Upper lobe of right lung (tissue), 1 donor: ENCODE measurements around the gene PIKFYVE. TPM values are rescaled to one million over a fixed set of nuclear protein-coding genes. Genes with fewer than 3 reads are reported as not detected.

Experiments used
- ATAC-seq: fragments of 200-7000 bp; cut with Tn5 transposase; one replicate; pipeline ENCODE4 v1.9.1; 2020; ENCODE audit warnings: mild to moderate bottlenecking, moderate library complexity
- DNase-seq: peaks from one replicate; pipeline ENCODE4 v3.0.0-alpha.2; 2020
- H3K27ac ChIP-seq: fragments of 200-600 bp; one replicate; pipeline ENCODE4 v1.8.0; 2022
- H3K27me3 ChIP-seq: fragments of 200-600 bp; one replicate; pipeline ENCODE4 v1.8.0; 2022; ENCODE audit warnings: mild to moderate bottlenecking
- H3K36me3 ChIP-seq: fragments of 200-600 bp; one replicate; pipeline ENCODE4 v1.8.0; 2022
- H3K4me1 ChIP-seq: fragments of 200-600 bp; one replicate; pipeline ENCODE4 v1.8.0; 2022
- H3K4me3 ChIP-seq: fragments of 200-600 bp; one replicate; pipeline ENCODE4 v1.8.0; 2022; ENCODE audit warnings: mild to moderate bottlenecking
- H3K9me3 ChIP-seq: fragments of 200-600 bp; one replicate; pipeline ENCODE4 v1.8.0; 2022
- CTCF ChIP-seq: fragments of 200-600 bp; IDR thresholded peaks from one replicate; pipeline ENCODE4 v1.8.0; 2022; ENCODE audit warnings: antibody characterized with exemption
- intact Hi-C: fragments of 100-400 bp; cut with DNase I; formaldehyde crosslinking; loops from one replicate; pipeline ENCODE4 v1.11.0; 2022
- total RNA-seq: library from RNA; stranded (reverse); fragmentation: NEBNext Ultra II Directional; extraction: Animal tissue kit (Norgen Biotek cat#: 25700); gene quantifications from one replicate; pipeline ENCODE4 v1.2.1, GENCODE V29; 2021
- donor health status: DM: no; HTN: yes; CAD: no; lungs with severe emphysema.

PIKFYVE gene
- total RNA-seq, 1 donor from 2014 or later = 32.5 TPM

GRCh38 chr2:208359632-208359986 lies 93.6 kb downstream of the PIKFYVE start:
- peaks cover 18% of the 10 kb centered on the region for H3K36me3 ChIP-seq
- H3K4me1 ChIP-seq = no peaks in the 10 kb centered on the region
- TF ChIP-seq CTCF = no peak
- H3K27ac ChIP-seq = no peak overlapping the region
- DNase-seq (peak; percentile 61), ATAC-seq (peak; percentile 62)
- intact Hi-C loops = no loop called here
- no peaks in the 10 kb centered on the region for H3K9me3 ChIP-seq
- no peak overlapping the region for H3K4me3 ChIP-seq
- no peaks in the 10 kb centered on the region for H3K27me3 ChIP-seq

- Histone ChIP-seq H3K4me1 (no peaks in the 10 kb centered on the region), H3K9me3 (no peaks in the 10 kb centered on the region), H3K27me3 (no peaks in the 10 kb centered on the region), H3K36me3 (peaks cover 9% of the 10 kb centered on the region), H3K27ac (no peak overlapping the region), H3K4me3 (no peak overlapping the region)
- no peak for TF ChIP-seq CTCF
- DNase-seq (peak; percentile 62), ATAC-seq (peak; percentile 52)
- intact Hi-C loops = no loop called here
Observed at GRCh38 chr2:208360259-208361076, 94.4 kb downstream of the PIKFYVE start.

- intact Hi-C loops = no loop called here
- Histone ChIP-seq H3K4me1 (no peaks in the 10 kb centered on the region), H3K36me3 (peaks cover 3% of the 10 kb centered on the region), H3K27me3 (no peaks in the 10 kb centered on the region), H3K4me3 (no peak overlapping the region), H3K9me3 (no peaks in the 10 kb centered on the region), H3K27ac (no peak overlapping the region)
- TF ChIP-seq CTCF = no peak
- ATAC-seq (peak; percentile 25), DNase-seq (no peak)
Observed at GRCh38 chr2:208361077-208361441, 95.0 kb downstream of the PIKFYVE start.

GRCh38 chr2:208363485-208363884 lies 97.4 kb downstream of the PIKFYVE start:
- no peaks in the 10 kb centered on the region for H3K27me3 ChIP-seq
- H3K4me3 ChIP-seq = no peak overlapping the region
- TF ChIP-seq CTCF = no peak
- no peak for DNase-seq
- H3K27ac ChIP-seq = no peak overlapping the region
- no peaks in the 10 kb centered on the region for H3K36me3 ChIP-seq
- ATAC-seq = no peak
- H3K9me3 ChIP-seq = no peaks in the 10 kb centered on the region
- no peaks in the 10 kb centered on the region for H3K4me1 ChIP-seq
- intact Hi-C loops = no loop called here

DNA sequence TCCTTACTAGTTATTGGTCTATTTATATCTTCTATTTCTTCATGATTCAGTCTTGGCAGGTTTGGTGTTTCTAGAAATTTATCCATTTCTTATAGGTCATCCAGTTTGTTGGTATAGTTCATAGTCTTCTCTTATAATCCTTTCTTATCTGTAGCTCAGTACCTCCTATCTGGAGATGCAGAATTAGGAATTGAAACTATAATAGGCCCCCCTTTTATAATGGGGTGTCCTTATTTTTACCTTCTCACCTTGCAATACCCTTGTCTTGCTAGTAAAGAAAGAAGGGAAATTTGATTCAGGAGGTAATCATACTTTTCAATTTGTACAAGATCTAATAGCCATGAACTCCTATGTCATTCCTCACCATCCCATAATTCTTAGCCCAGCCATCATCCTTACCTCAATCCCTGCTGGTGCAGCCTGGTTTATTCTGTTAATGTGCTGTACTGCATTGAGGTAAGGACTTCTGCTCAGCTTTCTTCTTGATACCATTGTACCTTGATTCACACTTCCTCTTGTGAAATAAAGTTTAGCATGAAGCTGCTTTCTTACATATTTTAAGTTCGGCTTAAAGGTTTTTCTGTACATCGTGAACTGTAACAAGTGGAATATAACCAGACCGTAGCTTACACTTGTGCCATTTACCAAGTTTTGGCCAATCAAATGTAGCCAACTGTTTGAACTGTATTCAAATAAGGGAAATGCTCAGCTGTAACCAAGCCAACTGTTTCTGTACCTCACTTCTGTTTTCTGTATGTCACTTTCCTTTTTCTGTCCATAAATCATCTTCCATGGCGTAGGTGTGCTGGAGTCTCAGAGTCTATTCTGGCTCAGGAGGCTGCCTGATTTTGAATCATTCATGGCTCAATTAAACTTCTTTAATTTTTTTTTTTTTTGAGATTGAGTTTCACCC lies 100.4 kb downstream of the PIKFYVE start:
- ATAC-seq (peak; percentile 43), DNase-seq (no peak)
- H3K4me1 ChIP-seq = no peaks in the 10 kb centered on the region
- no peak for TF ChIP-seq CTCF
- no peak overlapping the region for H3K4me3 ChIP-seq
- intact Hi-C loops = no loop called here
- no peaks in the 10 kb centered on the region for H3K27me3 ChIP-seq
- no peak overlapping the region for H3K27ac ChIP-seq
- H3K36me3 ChIP-seq = no peaks in the 10 kb centered on the region
- no peaks in the 10 kb centered on the region for H3K9me3 ChIP-seq
